LoVo (cell line): ENCODE measurements around the gene STK4.

Source experiments
- DNase-seq: peaks from one replicate; pipeline ENCODE4 v3.0.0-alpha.2; 2016; ENCODE audit warnings: low spot score

Gene STK4

GRCh38 chr20:45114465-45115385 is 148.4 kb downstream of the STK4 start, which contains the start of gene WFDC5:
Gene WFDC5 (minus strand): TSS chr20:45115174. CDS start chr20:45115083, 91 bp downstream.
- DNase-seq = no peak

DNA sequence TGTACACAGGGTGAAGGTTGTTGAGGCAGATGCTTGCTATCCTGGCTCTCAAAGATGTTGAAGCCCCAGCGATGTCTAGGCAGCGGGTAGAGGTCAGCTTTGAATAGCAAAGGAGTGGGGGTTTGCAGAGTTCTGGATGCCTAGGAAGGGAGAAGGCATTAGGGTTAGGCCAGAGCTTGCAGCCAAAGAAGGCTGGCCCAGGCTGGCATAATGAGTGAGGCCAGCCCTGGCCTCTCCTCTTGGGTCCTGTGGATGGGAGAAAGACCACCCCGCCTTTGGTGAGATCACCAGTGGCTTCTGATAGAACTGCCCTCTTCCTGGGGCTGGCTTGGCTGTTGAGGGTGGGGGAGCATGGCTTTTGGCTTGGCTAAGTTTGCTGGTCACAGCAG is 149.1 kb downstream of the STK4 start:
- no peak for DNase-seq

GRCh38 chr20:45115829-45116228 is 149.5 kb downstream of the STK4 start:
- no peak for DNase-seq

DNA sequence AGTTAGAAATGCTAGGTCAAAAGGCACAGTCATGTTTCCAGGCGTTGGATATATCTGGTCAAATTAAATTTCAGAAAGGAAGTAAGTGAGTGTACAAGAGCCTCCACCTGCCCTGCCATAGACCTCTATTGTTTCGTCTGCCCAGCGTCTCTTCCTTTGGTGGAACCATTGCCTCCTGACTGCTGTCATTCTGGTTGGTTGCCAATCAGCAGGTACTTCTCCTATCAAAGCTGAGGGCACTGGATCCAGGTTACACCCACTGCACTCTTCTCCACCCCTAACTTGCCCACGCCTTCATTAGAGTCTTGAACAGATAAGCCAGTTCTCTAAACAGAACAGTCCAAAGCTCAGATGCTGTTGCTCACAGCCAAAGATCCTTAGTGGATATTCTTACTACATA is 151.3 kb downstream of the STK4 start:
- DNase-seq = peak; percentile 6

DNA sequence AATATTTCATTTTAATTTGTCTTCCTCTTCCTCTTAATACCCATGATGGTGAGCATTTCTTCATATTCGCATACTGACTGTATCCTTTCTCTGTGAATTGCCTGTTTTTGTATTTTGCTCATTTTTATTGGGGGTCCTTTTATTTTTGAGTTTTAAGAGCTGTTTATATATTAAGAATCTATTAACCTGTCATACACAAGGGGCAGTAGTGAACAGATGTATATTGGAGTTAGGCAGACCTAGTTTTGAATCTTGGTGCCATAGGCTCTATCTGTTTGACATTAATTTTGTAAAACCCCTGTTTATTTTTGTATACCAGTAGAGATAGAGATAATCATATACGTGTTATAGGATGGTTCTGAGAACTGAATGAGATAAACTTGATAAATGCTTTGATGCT is 151.7 kb downstream of the STK4 start:
- no peak for DNase-seq

GRCh38 chr20:45119556-45120266 is 153.4 kb downstream of the STK4 start:
- no peak for DNase-seq

GRCh38 chr20:45121388-45121787 is 155.1 kb downstream of the STK4 start:
- DNase-seq = no peak

GRCh38 chr20:45124365-45124764 is 158.1 kb downstream of the STK4 start, which contains the start of gene WFDC12:
Gene WFDC12 (minus strand): TSS chr20:45124465. CDS start chr20:45124447, 18 bp downstream.
- no peak for DNase-seq

DNA sequence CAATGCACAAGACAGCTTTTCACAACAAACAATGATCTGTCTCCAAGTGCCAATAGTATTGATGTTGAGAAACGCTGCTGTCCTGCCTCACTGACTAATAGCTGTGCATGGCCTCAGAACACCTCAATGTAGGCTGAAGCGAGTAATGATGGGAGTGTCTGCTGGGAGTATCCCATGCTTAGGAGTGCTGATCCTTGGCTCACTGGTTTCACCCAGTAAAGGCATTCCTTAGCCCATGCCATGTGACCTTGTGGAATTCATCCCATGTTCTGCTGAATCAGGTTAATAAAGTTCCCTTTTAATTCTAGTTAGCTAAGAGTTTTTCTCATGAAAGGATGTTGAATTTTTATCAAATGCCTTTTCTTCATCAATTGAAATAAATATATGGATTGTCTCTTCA is 161.8 kb downstream of the STK4 start:
- peak; percentile 57 for DNase-seq
